Nucleus accumbens (tissue), 56 donors: ENCODE results near the gene PLCL2.
"Not testable (repeated sequence)": the region's sequence is repeated elsewhere in the genome, so short reads cannot be mapped to it uniquely, and the experiment has no call there.

ENCODE experiments used
- DNase-seq, 56 donors: peaks; one replicate each; lab custom pipeline; 2025; lab: John Stamatoyannopoulos, UW

The PLCL2 gene

DNA sequence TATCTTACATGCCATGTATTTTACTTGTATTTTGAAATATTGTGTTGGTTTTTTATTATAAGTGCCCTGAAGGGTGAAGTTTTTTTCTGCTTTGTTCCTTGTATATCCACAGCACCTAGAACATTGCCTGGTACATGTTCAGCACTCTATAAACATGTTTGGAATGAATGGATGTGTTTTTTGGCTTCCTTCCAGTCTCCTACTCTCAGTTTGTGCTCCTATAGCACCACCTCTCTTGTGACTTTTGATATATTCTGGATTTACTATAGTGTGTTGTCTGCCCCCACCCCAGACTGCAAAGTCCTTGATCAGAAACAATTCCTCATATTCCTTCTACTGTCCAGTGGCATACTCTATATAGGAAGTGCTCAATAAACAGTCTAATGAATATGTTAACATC lies 60.6 kb downstream of the PLCL2 start:
- no peak for DNase-seq

DNA sequence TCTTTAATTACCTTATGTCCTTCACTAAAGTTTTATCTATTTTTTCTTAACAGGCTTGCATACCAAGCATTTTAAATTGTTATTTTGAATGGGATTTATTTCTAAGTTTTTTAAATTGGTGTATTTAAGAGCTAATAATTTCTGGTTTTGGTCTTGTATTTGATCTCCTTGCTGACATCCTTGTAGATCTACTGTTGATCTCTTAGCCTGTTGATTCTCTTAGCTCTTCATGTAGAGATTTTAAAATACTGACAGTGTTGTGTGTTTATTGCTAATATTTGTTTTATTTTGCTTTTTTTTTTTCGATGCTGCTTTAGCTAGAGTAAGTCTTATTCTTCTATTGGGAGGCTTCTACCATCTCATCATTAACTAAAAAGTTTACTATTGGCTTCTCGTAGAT lies 65.5 kb downstream of the PLCL2 start:
- DNase-seq: no peak

DNA sequence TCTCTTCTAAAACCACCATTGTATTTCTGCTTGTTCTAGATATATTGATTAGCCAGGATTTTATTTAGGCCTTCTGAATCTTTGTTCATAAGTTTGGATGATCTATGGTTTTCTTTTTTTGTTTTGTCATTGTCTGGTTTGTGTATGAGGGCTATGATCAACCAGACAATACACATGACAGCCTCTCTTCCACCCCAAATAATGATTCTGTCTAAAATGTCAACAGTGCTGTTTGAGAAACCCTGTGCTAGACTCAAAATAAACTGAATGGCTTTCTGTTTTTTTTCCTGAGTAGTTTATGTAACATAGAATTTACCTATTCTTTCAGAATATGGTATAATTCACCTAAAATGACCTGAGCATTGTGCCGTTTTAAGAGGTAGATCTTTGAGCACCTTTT lies 66.1 kb downstream of the PLCL2 start:
- DNase-seq: no peak

DNA sequence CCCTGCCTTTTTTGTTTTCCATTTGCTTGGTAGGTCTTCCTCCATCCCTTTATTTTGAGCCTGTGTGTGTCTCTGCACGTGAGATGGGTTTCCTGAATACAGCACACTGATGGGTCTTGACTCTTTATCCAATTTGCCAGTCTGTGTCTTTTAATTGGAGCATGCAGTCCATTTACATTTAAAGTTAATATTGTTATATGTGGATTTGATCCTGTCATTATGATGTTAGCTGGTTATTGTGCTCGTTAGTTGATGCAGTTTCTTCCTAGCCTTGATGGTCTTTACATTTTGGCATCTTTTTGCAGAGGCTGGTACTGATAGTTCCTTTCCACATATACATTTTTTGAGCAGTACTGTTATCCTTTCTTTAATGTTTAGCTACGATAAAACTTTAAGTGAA lies 73.1 kb downstream of the PLCL2 start:
- DNase-seq: not testable (repeated sequence)

DNA sequence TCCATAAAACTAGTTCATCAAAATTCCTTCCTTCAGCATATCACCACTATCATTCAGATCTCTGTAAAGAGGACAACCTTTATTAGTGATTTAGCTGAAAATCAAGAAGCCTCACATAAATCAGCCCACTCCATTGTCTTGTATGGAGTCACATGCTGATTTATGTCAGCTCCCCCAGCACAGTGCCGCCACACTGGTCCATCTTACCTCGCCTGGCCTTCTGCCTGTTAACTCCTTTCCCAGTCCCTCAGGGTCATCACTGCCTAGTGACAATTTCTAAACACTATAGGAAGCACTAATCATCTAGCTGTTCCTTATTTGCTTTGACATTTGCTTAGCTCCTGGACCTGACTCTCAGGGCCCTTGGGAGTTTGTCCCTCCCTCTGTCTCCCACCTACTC lies 75.4 kb downstream of the PLCL2 start:
- no peak for DNase-seq

DNA sequence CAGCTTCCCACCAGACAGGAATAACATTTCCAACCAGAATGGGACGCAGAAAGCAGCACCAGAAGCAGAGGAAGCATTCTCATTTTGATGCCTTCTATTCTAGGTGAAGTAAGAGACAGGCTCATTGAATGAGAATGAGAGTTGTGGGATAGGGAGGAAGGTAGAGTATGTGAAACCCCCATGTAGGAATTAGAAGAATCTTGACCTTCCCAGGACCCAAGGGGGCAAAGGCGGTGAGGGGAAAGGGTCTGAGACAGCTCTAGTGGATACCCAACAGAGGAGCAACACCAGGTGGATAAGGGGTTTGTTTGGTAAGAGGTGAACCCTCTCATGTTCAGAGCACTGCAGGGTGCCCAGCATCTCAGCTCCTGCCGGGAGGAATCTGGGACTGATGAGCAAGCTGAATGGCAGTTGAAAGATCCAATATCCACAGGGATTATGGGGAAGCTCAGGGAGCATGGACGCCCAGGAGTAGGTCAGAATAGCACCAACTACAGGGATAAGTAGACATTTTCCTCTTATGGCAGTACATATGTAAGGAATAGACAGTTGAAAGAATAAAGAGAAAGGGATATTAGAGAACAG lies 77.0 kb downstream of the PLCL2 start:
- no peak for DNase-seq

DNA sequence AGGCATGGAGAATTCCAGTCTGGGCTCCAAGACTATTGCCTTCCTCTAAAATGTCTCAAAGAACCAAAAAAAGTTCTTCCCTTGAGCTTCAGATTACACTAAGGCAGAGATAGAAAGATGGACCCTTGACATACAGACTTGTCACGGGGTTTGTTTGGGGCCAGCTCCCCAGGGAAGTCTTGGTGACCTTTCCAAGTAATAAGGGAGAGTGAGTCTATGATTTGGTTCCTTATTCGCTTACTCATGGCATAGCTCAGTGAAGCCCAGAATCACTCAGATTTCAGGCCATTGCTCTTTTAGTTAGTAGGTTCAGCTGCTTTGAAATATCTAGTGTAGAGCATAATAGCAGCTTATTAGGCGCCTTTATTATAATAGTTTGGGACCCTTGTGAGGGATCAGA lies 90.3 kb downstream of the PLCL2 start:
- DNase-seq: no peak

DNA sequence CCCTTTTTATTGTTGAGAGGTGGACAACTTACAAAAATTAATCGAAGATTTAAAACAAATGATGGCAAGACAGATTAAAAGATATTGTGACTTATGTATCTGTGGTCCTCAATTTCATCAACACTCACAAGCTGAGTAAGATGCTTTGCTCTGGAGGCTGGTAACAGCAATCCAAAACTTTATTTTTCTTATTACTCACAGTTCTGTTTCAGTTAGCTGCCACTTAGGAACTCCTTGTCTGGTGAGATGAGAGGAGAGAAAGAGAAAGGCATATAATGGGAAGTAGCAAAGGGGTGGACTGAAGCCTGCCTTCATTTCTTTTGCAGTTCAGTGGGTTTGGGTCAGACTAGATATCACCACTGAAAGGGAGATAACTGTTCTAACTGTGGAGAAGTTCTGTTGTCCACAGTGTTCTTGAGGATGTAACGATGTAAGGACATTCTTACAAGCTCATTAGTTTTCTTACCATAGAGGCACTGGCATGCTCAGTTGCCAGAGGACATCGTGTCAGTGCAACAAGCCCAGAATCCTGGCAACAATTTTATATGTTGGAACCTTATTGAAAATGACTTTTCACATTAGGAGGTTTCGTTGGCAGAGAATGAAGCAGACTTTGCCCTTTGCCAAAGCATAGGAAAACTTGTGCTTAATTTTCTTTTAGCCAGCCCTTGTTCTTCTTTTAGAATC lies 93.6 kb downstream of the PLCL2 start:
- DNase-seq: no peak

DNA sequence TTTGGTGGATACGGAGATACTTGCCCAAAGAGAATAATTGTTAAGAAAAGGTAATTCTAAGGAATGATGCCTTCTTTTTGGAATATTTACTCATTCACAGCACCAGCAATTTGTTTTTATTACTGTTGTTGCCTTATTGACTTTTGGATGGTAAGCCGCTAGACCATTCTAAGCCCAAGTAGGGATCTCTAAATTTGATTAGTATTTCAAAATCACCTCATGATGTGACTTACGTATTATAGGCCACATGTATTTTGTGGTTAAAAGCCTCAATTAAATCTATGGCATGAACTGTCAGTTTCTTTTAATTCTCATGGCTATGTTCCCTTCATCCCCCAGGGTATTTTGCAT lies 94.1 kb downstream of the PLCL2 start:
- no peak for DNase-seq

DNA sequence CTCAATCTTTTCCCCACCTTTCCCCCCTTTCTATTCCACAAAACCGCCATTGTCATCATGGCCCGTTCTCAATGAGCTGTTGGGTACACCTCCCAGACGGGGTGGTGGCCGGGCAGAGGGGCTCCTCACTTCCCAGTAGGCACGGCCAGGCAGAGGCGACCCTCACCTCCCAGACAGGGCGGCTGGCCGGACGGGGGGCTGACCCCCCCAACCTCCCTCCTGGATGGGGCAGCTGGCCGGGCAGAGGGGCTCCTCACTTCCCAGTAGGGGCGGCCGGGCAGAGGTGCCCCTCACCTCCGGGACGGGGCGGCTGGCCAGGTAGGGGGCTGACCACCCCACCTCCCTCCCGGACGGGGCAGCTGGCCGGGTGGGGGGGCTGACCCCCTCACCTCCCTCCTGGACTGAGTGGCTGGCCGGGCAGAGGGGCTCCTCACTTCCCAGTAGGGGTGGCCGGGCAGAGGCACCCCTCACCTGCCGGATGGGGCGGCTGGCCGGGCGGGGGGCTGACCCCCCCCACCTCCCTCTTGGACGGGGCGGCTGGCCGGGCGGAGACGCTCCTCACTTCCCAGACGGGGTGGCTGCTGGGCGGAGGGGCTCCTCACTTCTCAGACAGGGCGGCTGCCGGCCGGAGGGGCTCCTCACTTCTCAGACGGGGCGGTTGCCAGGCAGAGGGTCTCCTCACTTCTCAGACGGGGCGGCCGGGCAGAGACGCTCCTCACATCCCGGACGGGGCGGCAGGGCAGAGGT lies 95.2 kb downstream of the PLCL2 start:
- not testable (repeated sequence) for DNase-seq

DNA sequence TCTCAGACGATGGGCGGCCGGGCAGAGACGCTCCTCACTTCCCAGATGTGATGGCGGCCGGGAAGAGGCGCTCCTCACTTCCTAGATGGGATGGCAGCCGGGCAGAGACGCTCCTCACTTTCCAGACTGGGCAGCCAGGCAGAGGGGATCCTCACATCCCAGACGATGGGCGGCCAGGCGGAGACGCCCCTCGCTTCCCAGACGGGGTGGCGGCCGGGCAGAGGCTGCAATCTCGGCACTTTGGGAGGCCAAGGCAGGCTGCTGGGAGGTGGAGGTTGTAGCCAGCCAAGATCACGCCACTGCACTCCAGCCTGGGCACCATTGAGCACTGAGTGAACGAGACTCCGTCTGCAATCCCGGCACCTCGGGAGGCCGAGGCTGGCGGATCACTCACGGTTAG lies 95.8 kb downstream of the PLCL2 start:
- not testable (repeated sequence) for DNase-seq

DNA sequence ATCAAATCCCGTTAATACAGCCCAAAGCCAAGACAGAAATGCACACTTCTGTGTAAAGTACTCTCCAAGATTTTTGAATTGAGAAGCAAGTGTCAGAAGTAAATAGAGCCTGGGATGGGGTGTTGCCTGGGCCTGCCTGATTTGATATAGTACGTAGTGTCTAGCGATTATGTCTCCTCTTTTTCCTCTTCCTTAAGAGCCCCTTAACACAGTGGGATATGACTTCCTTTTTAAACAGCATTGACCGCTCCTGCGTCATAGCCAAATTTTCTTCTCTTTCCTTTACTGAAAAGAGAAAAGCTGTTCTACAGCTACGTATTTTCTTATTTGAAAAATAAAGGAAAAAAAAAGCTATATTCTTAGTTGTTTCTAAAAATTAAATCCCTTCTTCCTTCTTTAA lies 97.7 kb downstream of the PLCL2 start:
- no peak for DNase-seq

DNA sequence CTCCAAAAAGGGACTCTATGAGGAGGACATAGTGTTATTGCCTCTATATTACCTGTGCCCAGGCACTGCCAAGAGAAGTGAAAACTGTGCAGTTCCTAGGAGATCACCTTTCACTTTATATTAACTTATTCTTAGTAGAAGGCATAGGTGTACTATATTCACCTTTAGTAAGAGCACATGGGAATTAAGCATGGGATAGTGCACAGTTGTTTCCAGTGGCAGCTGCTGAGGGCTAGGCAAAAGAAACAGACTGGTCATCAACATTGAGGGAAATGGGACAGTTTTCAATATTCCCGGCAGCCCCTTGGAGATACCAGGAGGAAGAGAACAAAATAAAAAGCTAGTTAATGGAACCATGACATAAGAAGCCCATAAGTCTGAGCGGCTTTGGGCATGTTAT lies 100.9 kb downstream of the PLCL2 start:
- DNase-seq: no peak

DNA sequence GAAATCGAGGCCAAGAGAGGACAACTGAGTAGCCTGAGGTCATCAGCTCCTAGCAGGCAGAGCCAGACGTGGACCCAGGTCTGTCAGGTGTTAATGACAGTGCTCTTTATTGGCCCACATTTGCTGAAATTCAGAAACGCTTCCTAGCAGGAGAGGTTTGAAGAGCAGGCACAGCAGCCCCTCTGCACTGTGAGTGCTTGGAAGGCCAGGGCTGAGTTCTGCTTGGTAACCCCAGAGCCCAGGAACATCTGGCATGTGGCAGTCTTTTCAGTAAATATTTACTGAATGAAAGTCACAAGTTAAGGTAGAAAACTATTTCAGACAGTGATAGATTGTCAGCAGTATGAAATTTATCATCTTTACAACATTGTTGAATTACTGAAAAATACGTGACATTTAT lies 102.4 kb downstream of the PLCL2 start:
- no peak for DNase-seq

DNA sequence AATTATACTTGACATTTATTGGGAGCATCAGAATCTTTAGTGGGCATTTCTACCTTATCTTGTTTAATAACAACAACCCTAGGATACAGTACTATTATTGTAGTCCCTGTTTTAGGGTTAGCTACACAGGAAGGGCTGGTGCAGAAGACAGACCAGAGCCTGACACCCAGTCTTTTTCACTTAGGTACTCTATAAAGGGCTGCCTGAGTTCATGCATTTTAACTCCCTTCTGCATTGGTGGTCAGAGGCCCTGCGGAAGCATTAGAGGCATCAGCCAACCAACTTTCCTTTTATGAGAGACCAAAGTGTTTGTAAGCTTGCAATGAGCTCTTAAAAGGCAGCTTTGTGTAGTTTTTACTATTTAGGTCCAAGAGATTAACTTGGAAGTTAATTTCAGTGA lies 105.4 kb downstream of the PLCL2 start:
- no peak for DNase-seq

DNA sequence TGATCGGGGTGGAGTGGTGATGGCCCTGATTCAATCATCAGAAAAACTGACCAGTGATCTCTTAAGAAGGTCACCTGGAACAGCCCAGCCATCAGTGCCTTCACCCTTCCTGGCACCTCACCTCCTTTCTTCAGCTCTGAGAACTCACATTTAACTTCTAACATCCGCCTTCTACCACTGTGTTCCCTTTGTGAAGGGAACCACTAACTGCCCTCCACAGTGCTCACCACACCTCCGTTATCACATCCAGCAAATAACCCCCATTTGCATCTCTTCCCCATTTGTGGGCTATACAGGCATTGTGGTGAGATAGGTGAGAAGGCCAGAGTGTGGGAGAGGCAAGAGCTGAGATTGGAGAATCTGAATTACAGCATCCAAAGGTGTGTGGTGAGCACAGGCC lies 107.4 kb downstream of the PLCL2 start:
- no peak for DNase-seq

DNA sequence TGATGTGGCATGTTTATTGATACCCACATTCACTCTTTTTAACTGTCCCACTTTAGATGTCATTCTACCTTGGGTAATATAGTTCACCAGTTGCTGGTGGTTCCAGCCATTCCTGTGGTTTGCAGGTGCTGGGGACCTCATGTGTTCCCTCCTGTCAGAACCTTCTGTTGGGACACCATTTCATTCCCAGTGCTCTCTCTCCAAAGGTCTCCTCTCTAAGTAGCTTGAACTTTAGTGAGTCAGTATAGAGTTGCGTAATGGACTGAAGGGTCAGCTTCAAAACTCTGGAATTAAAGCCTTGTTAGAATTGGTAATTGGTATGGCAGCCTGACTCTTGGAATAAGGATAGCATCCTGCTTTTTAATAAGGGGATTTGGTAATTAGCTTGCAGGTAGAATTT lies 108.5 kb downstream of the PLCL2 start:
- no peak for DNase-seq

DNA sequence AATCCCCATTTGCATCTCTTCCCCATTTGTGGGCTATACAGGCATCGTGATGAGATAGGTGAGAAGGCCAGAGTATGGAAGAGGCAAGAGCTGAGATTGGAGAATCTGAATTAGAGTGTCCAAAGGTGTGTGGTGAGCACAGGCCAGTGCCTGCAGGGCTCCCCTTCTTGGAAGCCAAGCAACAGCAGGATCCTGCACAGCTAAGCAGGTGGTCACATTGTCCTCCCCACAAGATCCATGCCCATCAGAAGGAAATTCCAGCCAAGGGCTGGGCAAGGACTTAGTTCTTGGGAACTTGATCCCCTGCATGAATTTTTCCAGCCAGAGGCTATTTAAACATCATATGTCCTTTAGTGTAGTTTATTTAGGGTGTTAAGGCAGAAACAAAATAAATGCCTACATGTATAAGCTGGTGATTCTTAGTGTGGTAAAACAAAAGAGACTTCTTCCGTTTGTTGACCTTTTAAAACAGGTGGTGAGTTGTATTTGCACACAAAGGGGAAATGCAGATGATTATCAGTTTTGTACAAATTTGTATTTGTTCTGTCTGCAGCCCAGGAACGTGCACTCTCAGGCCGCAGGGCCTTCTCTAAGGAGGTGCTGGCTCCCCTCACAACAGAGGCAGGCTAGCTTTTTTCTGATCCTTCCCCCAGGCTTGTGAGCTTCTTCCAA lies 110.2 kb downstream of the PLCL2 start:
- no peak for DNase-seq

DNA sequence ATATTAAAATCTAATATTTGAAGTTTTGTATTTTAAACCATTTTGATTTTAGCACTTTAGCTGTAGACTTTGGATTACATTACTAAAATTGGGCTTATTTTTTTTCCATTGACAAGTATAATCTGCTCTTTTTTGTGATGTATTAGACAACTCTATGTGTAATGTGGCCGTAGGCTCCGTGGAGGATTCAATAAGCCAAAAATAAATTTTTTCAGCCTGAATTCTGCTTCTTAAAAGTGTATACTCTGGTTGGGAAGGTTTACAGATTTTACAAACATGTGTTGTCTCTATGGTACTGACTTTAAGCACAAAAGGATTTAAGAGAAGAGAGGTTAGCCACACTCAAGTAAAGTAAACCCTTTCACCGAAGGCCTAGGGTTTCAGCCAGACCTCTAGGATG lies 110.8 kb downstream of the PLCL2 start:
- no peak for DNase-seq

DNA sequence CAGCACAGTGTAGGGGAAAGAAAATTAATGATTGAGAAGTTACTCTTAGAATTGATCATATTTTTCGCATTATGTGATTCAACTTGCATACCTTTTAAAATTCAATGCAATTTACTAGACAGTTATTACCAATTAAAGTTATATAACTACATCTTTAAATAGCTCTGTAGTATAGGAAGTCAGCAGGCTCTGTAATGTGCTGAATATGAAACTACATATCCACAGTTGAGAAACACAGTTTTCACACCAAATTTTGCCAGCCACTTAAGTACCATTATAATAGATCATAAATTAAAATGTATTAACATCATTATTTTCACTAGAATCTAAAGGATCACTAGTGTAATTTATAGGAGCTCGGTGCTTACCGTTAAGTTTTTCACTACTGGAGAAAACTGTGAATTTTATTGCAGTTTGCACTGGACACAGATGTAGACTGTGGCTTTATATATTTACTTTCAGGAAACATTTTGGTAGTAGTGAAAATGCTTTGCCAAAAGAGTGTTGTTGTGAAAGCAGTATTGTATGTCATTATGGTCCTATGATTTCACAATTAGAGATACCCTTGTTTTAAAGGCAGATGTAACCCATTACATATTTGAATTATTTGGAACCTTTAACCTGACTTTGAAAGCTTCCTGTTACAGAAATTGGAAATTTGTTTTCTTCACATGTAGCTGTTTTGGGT lies 113.6 kb downstream of the PLCL2 start:
- DNase-seq: no peak

DNA sequence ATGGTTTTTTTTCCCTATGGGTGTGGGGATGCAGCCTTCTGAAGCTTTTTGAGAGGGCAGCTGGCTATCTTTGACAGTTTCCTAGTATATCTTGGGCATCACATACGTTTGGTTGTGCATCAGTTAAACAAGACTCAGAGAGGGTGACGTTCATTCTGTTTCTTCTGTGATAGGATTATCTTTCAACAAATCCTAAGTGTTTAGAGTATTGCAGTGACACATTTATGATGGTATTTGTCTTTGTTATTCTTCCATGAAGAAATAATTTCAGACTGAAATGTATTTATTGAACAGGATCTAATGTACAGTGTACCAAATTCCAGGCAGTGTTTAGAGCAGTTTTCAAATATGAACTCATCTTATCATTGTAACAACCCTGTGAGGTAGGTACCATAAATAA lies 114.4 kb downstream of the PLCL2 start:
- no peak for DNase-seq
